Head of caudate nucleus (tissue), 42 donors: ENCODE measurements around the gene MX2.
A peak's percentile ranks its signal among the peaks of the same experiment; 100 is the strongest.
"Not testable (repeated sequence)": the region's sequence is repeated elsewhere in the genome, so short reads cannot be mapped to it uniquely, and the experiment has no call there.

Source experiments
- DNase-seq, 42 donors: peaks; one replicate each; pipeline versions ENCODE4 v3.0.0 to v3.0.0-alpha.2; 2020 to 2021; ENCODE audit warnings: mixed read lengths in 7 of 42
- intact Hi-C: fragments of 100-400 bp; cut with DNase I; formaldehyde crosslinking; loops from one replicate; pipeline ENCODE4 v1.15.0; 2022

MX2 gene

GRCh38 chr21:41399246-41399800 lies 37.5 kb downstream of the MX2 start:
- DNase-seq, result no peak
- intact Hi-C loops, result no loop called here

- DNase-seq, result peak in 1 of 42 donors; percentile 7
- intact Hi-C loops, result no loop called here
Measured at GRCh38 chr21:41402231-41402630, 40.4 kb downstream of the MX2 start.

DNA sequence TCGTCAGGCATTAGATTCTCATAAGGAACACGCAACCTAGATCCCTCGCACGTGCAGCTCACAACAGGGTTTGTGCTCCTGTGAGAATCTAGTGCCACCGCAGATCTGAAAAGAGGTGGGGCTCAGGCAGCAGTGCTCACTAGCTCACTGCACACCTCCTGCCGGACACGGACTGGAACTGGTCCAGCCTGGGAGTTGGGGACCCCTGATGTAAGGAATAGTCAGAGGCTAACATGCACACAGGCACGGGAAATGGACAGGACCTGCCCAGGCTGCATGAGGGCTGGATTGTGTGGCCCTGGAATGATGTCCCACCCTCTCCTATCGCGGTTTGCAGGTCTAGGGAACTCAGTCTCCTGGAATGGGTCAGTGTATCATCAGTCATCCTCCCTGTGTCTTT lies 41.0 kb downstream of the MX2 start:
- intact Hi-C loops, result no loop called here
- peak in 1 of 42 donors; percentile 18 for DNase-seq

DNA sequence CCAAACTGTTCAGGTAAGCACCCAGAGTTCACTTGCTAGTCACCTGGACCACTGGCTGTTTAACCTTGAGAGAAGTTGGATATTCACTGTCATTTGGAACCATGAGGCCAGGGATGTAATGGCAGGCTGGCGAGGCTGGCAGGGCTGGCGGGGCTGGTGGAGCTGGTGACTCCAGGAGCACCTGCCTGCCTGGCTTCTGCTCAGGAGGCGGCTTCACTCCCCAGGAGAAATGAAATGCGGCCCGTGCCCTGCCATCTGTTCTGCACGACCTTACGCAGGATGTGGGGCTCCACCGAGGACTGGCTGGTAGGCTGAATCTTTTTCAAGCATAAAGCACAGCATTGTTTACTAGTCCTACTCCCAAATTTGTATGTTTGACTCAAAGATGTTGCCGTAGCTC lies 41.5 kb downstream of the MX2 start:
- intact Hi-C loops, result no loop called here

DNA sequence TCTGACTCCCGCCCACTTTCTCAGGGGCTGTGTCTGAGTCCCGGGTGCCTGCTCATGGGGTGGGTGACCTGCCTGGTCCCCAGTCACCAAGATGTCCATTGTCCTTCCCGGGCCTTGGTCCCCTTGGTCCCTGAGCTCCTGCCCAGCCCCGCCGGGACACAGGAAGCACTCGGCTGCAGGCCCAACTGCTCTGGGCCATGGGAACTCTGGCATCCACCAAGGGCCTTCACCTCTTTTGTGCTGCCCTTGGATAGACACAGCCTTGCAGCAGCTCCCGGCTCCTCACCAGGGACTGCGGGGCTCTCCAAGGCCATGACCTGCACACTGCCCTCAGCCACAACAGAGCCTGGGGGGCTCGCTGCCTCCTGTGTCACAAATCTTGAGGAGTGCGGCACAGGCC lies 42.1 kb downstream of the MX2 start:
- DNase-seq, result peak in 1 of 42 donors; percentile 14
- intact Hi-C loops, result no loop called here

More for the DNA sequence above, 41.5 kb downstream of the MX2 start:
- DNase-seq, result peak in 1 of 42 donors; percentile 23

DNA sequence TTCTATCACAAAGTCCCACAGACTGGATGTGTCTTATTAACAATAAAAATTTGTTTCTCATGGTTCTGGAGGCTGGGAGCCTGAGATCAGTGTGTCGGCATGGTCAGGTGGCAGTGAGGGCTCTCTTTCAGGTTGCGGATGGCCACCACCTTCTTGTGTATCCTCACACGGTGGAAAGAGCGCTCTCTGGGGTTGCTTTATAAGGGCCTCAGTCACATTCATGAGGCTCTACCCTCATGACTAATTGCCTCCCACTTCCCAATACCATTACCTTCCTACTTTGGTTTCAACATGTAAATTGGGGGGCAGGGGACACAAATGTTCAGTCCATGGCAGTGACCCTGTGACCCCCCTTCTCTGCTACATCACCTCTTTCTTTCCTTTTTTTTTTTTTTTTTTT lies 43.5 kb downstream of the MX2 start:
- intact Hi-C loops, result no loop called here
- DNase-seq, result no peak

GRCh38 chr21:41406340-41406739 lies 44.5 kb downstream of the MX2 start:
- DNase-seq, result no peak
- intact Hi-C loops, result no loop called here

GRCh38 chr21:41407541-41408460 lies 46.0 kb downstream of the MX2 start:
- no peak for DNase-seq
- intact Hi-C loops, result no loop called here

- intact Hi-C loops, result no loop called here
- DNase-seq, result no peak
Measured at GRCh38 chr21:41410361-41410760, 48.5 kb downstream of the MX2 start.

- peak in 2 of 42 donors; percentile 11 to 29 for DNase-seq
- intact Hi-C loops, result no loop called here
Measured at GRCh38 chr21:41410767-41411448, 49.1 kb downstream of the MX2 start.

DNA sequence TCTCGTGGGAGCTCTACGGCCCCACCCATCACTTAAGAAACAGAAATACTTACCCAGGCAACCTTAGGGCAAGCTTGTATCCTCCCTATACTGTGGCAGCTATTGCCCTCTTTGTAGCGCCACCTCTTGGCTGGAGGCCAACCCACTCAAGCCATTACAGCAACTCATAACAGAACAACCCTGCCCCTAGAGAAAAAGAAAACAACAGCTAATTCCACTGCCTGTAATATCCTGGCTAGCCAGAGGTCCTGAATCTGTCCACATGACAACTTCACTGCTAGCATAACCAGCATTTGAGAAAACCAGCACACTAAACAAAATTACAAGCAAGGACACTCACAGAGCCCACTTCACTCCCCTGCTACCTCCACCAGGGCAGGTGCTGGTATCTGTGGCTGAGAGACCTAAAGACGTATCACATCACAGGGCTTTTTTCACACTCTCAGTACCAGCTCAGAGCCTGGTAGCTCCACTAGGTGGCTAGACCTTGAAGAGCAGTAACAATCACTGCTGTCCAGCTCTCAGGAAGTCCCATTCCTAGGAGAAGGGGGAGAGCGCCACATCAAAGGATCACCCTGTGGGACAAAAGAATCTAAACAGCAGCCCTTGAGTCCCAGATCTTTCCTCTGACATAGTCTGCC lies 49.7 kb downstream of the MX2 start:
- intact Hi-C loops, result no loop called here
- peak in 2 of 42 donors; percentile 0 to 37 for DNase-seq

- DNase-seq, intact Hi-C loops: not testable (repeated sequence)
Measured at GRCh38 chr21:41417505-41417904, 55.7 kb downstream of the MX2 start.

DNA sequence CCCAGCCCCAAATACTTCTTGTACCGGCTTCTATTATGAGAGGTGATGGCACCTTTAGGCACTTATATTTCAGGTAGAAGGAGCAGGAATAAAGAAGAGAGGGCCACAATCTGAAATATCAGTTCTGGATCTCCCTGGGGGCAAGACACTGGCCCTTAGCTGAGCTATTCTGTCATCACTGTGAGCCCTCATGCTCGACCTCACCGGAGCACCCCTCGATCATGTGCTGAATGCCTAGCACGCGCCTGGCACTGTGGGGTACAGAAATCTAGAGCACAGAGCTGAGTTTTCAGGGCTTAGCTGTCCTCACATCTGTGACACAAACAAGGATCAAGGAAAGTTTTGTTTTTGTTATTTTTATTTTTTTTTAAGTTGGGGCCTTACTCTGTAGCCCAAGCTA lies 56.6 kb downstream of the MX2 start:
- peak in 2 of 42 donors; percentile 6 to 36 for DNase-seq
- intact Hi-C loops, result no loop called here

GRCh38 chr21:41418956-41419680 lies 57.3 kb downstream of the MX2 start:
- peak in 3 of 42 donors; percentile 29 to 41 (median 37) for DNase-seq
- intact Hi-C loops, result no loop called here

DNA sequence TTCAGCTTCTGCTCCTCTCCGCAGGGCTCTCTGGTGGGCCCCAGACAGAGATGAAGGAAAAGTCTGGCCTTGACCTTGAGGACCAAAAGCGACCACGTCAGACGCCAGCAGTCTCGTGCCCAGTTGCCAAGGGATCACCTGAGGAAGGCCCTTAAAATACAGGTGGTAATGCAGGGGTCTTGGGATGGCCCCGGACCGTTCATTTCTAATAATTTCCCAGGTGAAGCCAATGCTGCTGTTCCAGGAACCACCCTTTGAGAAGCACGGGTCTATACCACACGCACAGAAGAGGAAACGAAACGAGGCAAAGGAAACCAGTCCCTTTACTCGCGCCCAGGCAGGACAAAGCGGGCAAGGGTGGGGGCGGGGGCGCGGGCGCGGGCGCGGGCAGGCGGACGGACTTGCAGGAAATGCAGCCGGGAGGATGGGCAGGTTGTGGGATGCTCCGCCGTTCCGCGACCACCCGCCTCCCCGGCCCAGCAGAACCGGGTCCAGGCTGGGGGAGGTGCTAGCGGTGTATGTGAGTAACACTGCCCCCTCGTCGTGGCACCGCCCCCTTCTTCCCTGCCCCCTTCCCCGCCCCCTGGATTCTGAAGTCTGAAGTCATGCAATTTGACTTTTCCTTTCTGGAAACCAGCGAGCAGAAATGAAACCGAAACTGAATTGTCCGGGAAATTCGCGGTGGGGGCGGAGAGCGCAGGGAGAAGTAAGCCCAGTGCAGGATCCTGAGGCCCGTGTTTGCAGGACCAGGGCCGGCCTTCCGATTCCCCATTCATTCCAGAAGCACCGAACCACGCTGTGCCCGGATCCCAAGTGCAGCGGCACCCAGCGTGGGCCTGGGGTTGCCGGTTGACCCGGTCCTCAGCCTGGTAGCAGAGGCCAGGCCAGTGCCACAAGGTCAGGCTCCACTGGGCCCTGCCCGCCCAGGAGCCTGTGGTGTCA lies 58.4 kb downstream of the MX2 start:
- intact Hi-C loops, result no loop called here
- peak; percentile 25 to 87 (median 64) for DNase-seq

DNA sequence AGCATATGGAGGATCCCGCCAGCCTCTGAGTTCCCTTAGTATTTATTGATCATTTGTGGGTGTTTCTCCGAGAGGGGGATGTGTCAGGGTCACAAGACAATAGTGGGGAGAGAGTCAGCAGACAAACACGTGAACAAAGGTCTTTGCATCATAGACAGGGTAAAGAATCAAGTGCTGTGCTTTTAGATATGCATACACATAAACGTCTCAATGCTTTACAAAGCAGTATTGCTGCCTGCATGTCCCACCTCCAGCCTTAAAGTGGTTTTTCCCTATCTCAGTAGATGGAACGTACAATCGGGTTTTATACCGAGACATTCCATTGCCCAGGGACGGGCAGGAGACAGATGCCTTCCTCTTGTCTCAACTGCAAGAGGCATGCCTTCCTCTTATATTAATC lies 59.2 kb downstream of the MX2 start:
- intact Hi-C loops, result not testable (repeated sequence)
- DNase-seq, result peak in 2 of 42 donors; percentile 6 to 20

DNA sequence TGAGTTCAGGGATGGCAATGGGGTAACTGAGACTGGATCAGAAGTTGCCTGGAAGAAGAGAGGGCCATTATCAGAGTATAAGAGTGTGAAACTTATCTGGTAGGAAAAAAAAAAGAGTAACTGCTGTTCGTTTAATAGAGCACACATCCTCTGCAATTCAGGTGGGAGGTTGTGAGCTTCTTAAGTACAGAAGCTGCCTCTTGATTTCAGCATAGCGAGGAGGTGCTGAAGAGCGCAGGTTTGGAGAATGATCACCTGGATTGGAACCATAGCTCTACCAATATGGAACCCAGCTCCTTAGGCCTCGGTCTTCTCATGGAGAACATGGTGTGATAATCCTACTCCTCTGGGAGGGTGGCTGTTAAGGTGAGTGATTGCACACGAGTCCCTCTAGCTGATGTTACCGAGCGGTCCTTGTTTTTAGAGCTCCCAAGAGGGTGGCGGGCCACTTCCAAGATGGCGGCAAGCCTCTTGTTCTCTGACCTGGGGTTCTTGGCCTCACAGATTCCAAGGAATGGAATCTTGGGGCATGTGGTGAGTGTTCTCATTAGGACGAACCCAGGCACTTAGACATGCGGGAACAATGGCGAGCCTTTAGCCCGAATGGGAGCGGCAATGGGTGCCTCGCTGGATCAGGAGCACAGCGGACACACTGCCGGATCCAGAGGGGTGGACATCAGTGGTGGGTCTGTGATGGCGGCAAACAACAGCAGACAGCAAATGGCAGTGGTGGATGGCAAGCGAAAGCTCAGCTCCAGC lies 60.9 kb downstream of the MX2 start:
- DNase-seq, result peak in 14 of 42 donors; percentile 13 to 64 (median 39)
- intact Hi-C loops, result no loop called here
